ENCODE data around the gene SBK3. TPM values are rescaled to one million over a fixed set of nuclear protein-coding genes. Genes with fewer than 3 reads are reported as not detected.

Gene SBK3
- total RNA-seq, 1 experiment from 2014 or later: 1.2 TPM

DNA sequence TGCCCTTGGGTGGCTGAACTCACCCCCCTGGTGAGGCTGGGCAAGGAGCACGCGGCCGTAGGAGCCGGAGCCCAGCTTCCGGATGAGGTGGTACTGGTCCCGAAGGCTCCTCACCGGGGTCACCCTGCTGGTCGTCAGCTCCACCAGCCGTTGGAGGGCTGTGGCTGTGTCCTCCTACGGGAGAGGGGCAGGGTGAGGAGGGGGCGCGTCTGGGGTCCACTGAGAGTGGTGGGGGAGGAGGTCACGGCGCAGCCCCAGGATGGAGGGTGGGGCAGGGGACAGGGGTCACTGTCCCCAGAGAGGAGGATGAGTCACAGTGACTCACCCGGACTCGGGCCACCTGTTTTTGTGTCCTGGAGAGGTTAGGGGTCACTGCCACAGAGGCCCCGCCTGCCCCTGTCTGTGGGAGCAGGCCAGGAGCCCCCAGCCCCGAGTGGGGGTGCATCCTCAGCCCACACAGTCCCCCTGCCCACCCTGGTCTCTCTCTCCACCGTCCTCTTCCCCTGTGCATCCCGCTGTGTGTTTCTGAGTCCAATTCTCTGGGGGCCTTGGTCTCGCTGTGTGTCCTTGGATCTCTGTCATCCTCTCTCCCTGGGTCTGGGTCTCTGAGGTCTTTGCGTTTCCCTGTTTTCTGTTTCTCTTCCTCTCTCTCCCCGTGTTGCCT is 435 bp downstream of the SBK3 start:
- no peak overlapping the region for H2AFZ ChIP-seq (ENCODE audit: low read depth, low read length, poor library complexity, severe bottlenecking)
- no peaks in the 10 kb centered on the region for H3K9me2 ChIP-seq (ENCODE audit: insufficient read depth)
- H3K27me3 ChIP-seq (ENCODE audit: insufficient read depth, low read length): no peaks in the 10 kb centered on the region
- H3K36me3 ChIP-seq (ENCODE audit: control insufficient read depth in 1 of 2, insufficient read depth in 2 of 2, low read length in 2 of 2): no peaks in the 10 kb centered on the region
- ATAC-seq (no peak), DNase-seq (ENCODE audit: low read depth, low spot score) (no peak)
- no TSS peak for BruUV-seq (replicated peaks)
- intact Hi-C loops (cut with micrococcal nuclease): loop anchor here (5.0 kb wide), 1 partner anchor 42 kb away; no protein-coding TSS in a partner anchor
- no peaks in the 10 kb centered on the region for H3K9me3 ChIP-seq (ENCODE audit: control insufficient read depth in 1 of 2, insufficient read depth in 1 of 2, low read depth in 1 of 2, low read length in 2 of 2)
- ChIA-PET POLR2A (no interaction called here), CTCF (no interaction called here), RAD21 (ENCODE audit: low non-redundant PET in 1 of 2, low total read pairs in 2 of 2, uncharacterized antibody in 2 of 2, unreplicated experiment in 2 of 2) (no interaction called here)
- H3K4me2 ChIP-seq (ENCODE audit: low read length): peak overlapping the region; percentile 43
- TF ChIP-seq ZFX (IDR thresholded peaks at IDR 0.05) (no peak), POLR2A (IDR thresholded peaks at IDR 0.05; ENCODE audit: borderline replicate concordance, extremely low read depth, insufficient read depth, insufficient read length) (no peak), CBX3 (IDR thresholded peaks at IDR 0.05; ENCODE audit: low read depth) (no peak)
- no peak overlapping the region for H3K27ac ChIP-seq (ENCODE audit: low read depth, low read length)
- no peaks in the 10 kb centered on the region for H4K20me1 ChIP-seq (ENCODE audit: insufficient read depth)
- H3K4me1 ChIP-seq (ENCODE audit: control insufficient read depth in 1 of 2, insufficient read depth in 2 of 2, low read length in 2 of 2): peaks cover 35 to 57% of the 10 kb centered on the region in 2 experiments
- H3K9ac ChIP-seq (ENCODE audit: low read length): no peak overlapping the region
- H3K4me3 ChIP-seq (replicated peaks in 1 of 2; ENCODE audit: low read depth in 1 of 2, low read length in 2 of 2): no peak overlapping the region
- no peaks in the 10 kb centered on the region for H3K79me2 ChIP-seq (ENCODE audit: insufficient read depth, low read length)

DNA sequence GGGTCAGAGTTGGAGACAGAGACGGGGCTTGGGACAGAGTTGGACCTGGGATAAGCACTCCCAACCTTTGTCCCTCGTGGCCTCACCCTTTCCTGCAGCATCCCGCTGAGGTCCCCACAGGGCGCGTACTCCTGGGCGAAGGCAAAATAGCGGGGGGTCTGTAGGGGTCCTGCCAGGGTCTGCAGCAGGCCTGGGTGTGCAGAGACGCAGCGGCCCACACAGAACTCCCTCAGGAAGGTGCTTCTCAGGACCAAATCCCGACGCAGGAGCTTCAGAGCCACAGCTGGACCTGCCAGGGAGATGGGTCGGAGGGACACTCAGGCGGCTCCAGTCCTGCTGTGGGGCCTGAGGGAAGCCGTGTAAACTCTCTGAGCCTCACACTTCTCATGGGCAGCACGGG is 1.3 kb downstream of the SBK3 start:
- ATAC-seq (no peak), DNase-seq (ENCODE audit: low read depth, low spot score) (no peak)
- intact Hi-C loops (cut with micrococcal nuclease): no loop called here
- CTCF ChIA-PET: no interaction called here
- Histone ChIP-seq H3K9me3 (ENCODE audit: control insufficient read depth in 1 of 2, insufficient read depth in 1 of 2, low read depth in 1 of 2, low read length in 2 of 2) (no peaks in the 10 kb centered on the region), H3K79me2 (ENCODE audit: insufficient read depth, low read length) (no peaks in the 10 kb centered on the region), H3K4me2 (ENCODE audit: low read length) (no peak overlapping the region), H3K4me1 (ENCODE audit: control insufficient read depth in 1 of 2, insufficient read depth in 2 of 2, low read length in 2 of 2) (peaks cover 35 to 48% of the 10 kb centered on the region in 2 experiments), H4K20me1 (ENCODE audit: insufficient read depth) (no peaks in the 10 kb centered on the region), H3K9me2 (ENCODE audit: insufficient read depth) (no peaks in the 10 kb centered on the region), H3K4me3 (replicated peaks in 1 of 2; ENCODE audit: low read depth in 1 of 2, low read length in 2 of 2) (no peak overlapping the region), H3K27me3 (ENCODE audit: insufficient read depth, low read length) (no peaks in the 10 kb centered on the region), H3K9ac (ENCODE audit: low read length) (no peak overlapping the region), H3K36me3 (ENCODE audit: control insufficient read depth in 1 of 2, insufficient read depth in 2 of 2, low read length in 2 of 2) (no peaks in the 10 kb centered on the region), H2AFZ (ENCODE audit: low read depth, low read length, poor library complexity, severe bottlenecking) (no peak overlapping the region), H3K27ac (ENCODE audit: low read depth, low read length) (no peak overlapping the region)
- no TSS peak for BruUV-seq (replicated peaks)
- TF ChIP-seq, protein P1, sequence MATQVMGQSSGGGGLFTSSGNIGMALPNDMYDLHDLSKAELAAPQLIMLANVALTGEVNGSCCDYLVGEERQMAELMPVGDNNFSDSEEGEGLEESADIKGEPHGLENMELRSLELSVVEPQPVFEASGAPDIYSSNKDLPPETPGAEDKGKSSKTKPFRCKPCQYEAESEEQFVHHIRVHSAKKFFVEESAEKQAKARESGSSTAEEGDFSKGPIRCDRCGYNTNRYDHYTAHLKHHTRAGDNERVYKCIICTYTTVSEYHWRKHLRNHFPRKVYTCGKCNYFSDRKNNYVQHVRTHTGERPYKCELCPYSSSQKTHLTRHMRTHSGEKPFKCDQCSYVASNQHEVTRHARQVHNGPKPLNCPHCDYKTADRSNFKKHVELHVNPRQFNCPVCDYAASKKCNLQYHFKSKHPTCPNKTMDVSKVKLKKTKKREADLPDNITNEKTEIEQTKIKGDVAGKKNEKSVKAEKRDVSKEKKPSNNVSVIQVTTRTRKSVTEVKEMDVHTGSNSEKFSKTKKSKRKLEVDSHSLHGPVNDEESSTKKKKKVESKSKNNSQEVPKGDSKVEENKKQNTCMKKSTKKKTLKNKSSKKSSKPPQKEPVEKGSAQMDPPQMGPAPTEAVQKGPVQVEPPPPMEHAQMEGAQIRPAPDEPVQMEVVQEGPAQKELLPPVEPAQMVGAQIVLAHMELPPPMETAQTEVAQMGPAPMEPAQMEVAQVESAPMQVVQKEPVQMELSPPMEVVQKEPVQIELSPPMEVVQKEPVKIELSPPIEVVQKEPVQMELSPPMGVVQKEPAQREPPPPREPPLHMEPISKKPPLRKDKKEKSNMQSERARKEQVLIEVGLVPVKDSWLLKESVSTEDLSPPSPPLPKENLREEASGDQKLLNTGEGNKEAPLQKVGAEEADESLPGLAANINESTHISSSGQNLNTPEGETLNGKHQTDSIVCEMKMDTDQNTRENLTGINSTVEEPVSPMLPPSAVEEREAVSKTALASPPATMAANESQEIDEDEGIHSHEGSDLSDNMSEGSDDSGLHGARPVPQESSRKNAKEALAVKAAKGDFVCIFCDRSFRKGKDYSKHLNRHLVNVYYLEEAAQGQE (IDR thresholded peaks at IDR 0.05; ENCODE audit: low read depth): no peak
- RAD21 ChIA-PET (ENCODE audit: low non-redundant PET in 1 of 2, low total read pairs in 2 of 2, uncharacterized antibody in 2 of 2, unreplicated experiment in 2 of 2): no interaction called here
- POLR2A ChIA-PET: no interaction called here

Measured in HCT116 (cell line).